Measurements from ENCODE around the gene CD9. TPM values are rescaled to one million over a fixed set of nuclear protein-coding genes. Genes with fewer than 3 reads are reported as not detected.

CD9 gene
- total and polyA plus RNA-seq, 2 donors (not counting 1 experiment from before 2014, with no cell fraction given) = 7.2 to 12.8 TPM

DNA sequence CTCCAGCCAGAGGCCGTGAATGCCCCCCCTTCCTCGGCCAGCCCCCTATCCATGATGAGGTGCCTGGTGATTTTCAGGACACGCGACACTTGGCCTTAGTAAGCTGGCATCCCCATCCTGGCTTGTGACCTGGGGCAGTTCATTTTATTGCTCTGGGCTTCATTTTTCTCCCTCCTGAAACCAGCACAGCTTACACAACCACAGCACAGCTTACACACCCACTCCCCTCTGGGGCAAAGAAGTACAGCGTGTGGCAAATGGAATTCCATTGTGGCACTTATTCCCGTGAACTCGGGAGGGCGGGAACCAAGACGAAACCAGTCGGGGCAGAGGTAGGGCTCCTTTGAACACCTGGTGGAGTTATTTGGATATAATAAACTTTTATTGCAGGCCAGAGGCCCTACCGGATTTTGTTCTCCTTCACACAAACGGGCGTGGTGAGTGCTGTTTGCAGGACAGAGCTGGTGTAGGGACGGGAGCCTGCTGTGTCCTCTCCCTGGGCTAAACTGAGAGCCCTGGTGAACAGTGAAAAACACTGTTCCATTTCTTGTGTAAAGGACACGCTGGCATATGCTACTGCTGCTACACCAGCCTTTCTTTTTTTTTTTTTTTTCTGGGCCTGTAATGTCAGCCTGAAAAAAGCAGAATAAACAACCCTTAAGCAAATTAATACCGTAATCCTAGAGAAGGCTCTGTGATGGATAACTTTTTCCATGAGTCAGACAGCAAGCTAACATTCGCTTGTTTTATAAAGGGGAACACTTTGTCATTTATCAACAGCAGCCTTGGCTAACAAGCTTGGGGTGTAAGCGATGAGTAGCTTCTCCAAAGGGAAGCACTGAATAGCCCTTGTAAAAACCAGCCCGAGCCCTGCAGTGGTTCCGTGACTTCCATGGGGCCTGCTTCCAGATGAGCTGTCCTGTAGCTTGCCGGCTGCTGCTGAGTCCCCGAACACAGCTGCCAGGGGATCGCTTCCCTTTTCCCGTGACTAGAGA lies 29.3 kb downstream of the CD9 start:
- Histone ChIP-seq H4K20me1 (ENCODE audit: control insufficient read depth, insufficient read depth, low read length, poor library complexity, severe bottlenecking) (no peaks in the 10 kb centered on the region), H3K4me1 (ENCODE audit: control insufficient read depth in 2 of 2, insufficient read depth in 2 of 2, low read length in 2 of 2) (peaks cover 30 to 39% of the 10 kb centered on the region in 2 donors), H3K9ac (ENCODE audit: low read length) (no peak overlapping the region), H3K9me3 (ENCODE audit: control extremely low read depth in 1 of 3, control insufficient read depth in 2 of 3, insufficient read depth in 1 of 3, low read length in 2 of 3) (no peaks in the 10 kb centered on the region), H3K36me3 (replicated peaks in 1 of 2; ENCODE audit: control extremely low read depth in 1 of 2, control insufficient read depth in 1 of 2, extremely low read depth in 1 of 2, insufficient read depth in 2 of 2, low read length in 1 of 2) (no peaks in the 10 kb centered on the region), H3K27ac (ENCODE audit: low read length in 2 of 2) (no peak overlapping the region), H3K79me2 (ENCODE audit: control insufficient read depth, insufficient read depth, low read length) (no peaks in the 10 kb centered on the region), H3K4me2 (replicated peaks; ENCODE audit: low read depth, low read length, poor library complexity, severe bottlenecking) (no peak overlapping the region), H2AFZ (ENCODE audit: insufficient read depth, low read depth, low read length, poor library complexity, severe bottlenecking) (no peak overlapping the region), H3K4me3 (ENCODE audit: control extremely low read depth in 1 of 5, extremely low read depth in 1 of 5, insufficient read depth in 1 of 5, low read depth in 2 of 5, low read length in 4 of 5) (no peak overlapping the region), H3K27me3 (replicated peaks in 1 of 4; ENCODE audit: control extremely low read depth in 1 of 4, control insufficient read depth in 3 of 4, insufficient read depth in 4 of 4, low read length in 3 of 4) (no peaks in the 10 kb centered on the region)
- Mint-ChIP-seq H3K9me3 (ENCODE audit: insufficient read depth) (no peaks in the 10 kb centered on the region), H3K4me3 (no peak overlapping the region), H3K4me1 (peaks cover 29% of the 10 kb centered on the region), H3K27ac (no peak overlapping the region), H3K27me3 (peaks cover 6% of the 10 kb centered on the region)
- intact Hi-C loops (cut with micrococcal nuclease) = loop anchor here (5.0 kb wide), 1 partner anchor 32 kb away; no protein-coding TSS in a partner anchor
- WGBS (ENCODE audit: insufficient coverage) = 90% methylated on average over 16 of the region's 24 CpGs
- no peak for DNase-seq
- POLR2A ChIA-PET = no interaction called here
- ATAC-seq (ENCODE audit: low read depth) = no peak
- TF ChIP-seq EZH2 (IDR thresholded peaks at IDR 0.05; ENCODE audit: borderline replicate concordance, insufficient read depth, low read depth, low read length, poor library complexity, severe bottlenecking) = no peak
- TF ChIP-seq, protein P1, sequence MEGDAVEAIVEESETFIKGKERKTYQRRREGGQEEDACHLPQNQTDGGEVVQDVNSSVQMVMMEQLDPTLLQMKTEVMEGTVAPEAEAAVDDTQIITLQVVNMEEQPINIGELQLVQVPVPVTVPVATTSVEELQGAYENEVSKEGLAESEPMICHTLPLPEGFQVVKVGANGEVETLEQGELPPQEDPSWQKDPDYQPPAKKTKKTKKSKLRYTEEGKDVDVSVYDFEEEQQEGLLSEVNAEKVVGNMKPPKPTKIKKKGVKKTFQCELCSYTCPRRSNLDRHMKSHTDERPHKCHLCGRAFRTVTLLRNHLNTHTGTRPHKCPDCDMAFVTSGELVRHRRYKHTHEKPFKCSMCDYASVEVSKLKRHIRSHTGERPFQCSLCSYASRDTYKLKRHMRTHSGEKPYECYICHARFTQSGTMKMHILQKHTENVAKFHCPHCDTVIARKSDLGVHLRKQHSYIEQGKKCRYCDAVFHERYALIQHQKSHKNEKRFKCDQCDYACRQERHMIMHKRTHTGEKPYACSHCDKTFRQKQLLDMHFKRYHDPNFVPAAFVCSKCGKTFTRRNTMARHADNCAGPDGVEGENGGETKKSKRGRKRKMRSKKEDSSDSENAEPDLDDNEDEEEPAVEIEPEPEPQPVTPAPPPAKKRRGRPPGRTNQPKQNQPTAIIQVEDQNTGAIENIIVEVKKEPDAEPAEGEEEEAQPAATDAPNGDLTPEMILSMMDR (IDR thresholded peaks at IDR 0.05) = no peak
- CTCF ChIA-PET = interaction anchor here (0.8 to 1.7 kb wide), 2 partner anchors 13 to 34 kb away, joined by 3 to 4 read pairs; no protein-coding TSS in a partner anchor

Measured in B cell (primary cell).